ENCODE measurements around the gene DSCAML1. TPM values are rescaled to one million over a fixed set of nuclear protein-coding genes. Genes with fewer than 3 reads are reported as not detected.

Gene DSCAML1
- total RNA-seq, 1 experiment from 2014 or later: not detected

GRCh38 chr11:117618982-117619355, 178.0 kb downstream of the DSCAML1 start:
- no peak for DNase-seq (ENCODE audit: low read depth)

DNA sequence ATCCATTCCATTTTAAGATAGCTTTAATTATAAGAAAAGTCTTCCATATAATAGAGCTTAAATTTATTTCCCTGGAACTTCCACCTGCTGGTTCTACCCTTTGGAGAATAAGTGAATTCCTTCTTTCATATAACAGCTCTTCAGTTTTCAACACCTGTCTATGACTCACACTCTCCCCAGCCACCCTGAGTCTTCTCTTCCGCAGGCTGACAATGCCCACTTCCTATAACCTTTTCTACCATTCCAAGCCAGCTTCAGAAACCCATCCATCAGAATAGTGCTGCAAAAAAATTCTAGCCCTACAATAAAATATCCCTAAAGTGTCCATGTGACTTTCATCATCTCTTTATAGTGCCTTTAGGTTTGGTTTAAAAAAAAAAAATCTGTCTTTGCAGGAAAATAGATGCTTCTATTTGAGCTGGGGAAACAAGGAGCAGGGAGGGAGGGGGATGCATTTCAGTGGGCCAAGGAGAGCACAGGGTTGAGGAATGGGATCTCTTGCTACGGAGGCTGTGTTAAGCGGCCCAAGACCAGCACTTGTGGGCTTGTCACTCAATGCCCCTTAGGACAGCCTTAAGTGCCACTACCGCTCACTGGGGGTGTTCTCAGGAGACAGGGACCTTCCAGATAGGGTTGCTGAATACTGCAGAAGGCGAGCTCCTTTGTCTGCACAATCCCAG, 178.6 kb downstream of the DSCAML1 start:
- no peak for DNase-seq (ENCODE audit: low read depth)

GRCh38 chr11:117616979-117617378, 180.0 kb downstream of the DSCAML1 start:
- DNase-seq (ENCODE audit: low read depth): no peak

DNA sequence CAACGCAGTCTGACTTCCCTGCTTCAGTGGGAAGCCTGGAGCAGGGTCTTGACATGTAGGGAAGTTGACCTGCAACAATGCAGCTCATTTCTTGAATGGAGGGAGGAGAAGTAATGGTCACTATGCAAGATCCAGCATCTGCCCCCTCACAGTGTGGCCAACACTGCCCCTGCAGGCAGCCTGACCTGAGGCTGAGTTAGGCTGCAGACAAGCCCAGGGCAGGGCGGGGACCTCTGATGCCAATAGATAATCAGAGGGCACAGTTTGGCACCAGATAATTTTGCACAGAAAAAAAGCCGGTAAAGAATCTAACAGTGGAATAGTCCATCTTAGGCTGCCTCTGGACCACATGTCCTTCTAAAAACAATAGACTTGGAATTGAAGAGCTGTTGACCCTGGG, 182.3 kb downstream of the DSCAML1 start:
- DNase-seq (ENCODE audit: low read depth): no peak

- no peak for DNase-seq (ENCODE audit: low read depth)
Observed at GRCh38 chr11:117613521-117613920, 183.5 kb downstream of the DSCAML1 start.

DNA sequence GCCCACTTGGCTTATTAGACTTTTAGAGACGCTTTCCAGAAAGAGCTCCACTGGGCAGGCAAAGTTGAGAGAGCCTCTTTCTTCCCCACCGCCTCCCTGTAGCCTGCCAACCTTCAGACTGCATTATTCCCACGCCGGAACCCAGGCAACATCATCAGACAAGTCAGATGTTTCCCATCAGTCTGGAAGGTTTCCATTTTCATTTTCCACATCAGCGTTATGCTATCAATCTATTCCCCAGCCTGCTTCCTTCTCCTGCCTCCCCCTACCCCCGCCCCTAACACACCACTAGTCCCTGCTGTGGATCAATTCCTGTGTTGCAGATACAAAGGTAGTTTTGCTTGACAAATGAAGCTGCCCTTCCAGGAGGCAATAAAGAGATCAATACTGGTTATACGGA, 184.8 kb downstream of the DSCAML1 start:
- DNase-seq (ENCODE audit: low read depth): no peak

- no peak for DNase-seq (ENCODE audit: low read depth)
Observed at GRCh38 chr11:117610901-117611300, 186.1 kb downstream of the DSCAML1 start.

DNA sequence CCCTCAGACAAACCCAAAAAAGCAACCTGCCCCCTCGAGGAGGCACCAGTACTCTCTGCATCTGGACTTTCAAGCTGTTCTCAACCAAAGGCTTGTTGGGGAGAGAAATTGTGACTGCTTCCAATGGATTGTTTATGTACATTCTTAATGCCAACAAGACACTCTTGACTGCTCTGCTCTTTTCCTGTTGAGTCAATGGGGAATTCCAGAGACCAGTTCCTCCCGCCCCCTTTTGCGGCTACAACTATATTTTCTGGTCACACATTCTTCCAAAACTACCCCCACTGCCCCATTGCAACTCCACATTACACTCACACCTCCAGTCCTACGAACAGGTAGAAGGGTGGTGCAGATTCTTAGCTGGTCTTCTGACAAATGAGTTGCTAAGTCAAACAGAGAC, 187.0 kb downstream of the DSCAML1 start:
- no peak for DNase-seq (ENCODE audit: low read depth)

DNA sequence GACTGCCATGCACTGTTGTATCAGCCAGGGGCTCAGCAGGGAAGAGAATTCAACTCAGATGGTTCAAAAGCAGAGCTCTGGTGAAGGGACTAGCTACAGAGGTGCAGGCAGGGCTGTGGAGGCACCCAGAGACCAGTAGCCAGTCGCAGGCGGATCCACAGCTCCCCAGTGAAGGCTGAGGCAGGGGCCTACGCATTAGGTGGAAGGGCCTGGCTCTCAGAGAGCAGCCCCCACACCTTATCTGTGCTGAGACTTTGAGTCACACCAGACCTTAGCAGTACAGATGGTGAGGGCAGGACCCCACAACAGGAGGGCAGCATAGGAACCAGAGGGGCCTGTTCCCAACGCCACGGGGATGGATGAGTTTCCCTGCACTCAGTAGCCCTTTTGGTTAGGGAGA, 189.6 kb downstream of the DSCAML1 start:
- DNase-seq (ENCODE audit: low read depth): no peak

- DNase-seq (ENCODE audit: low read depth): no peak
Observed at GRCh38 chr11:117606790-117607189, 190.2 kb downstream of the DSCAML1 start.

GRCh38 chr11:117606211-117606610, 190.8 kb downstream of the DSCAML1 start:
- no peak for DNase-seq (ENCODE audit: low read depth)

DNA sequence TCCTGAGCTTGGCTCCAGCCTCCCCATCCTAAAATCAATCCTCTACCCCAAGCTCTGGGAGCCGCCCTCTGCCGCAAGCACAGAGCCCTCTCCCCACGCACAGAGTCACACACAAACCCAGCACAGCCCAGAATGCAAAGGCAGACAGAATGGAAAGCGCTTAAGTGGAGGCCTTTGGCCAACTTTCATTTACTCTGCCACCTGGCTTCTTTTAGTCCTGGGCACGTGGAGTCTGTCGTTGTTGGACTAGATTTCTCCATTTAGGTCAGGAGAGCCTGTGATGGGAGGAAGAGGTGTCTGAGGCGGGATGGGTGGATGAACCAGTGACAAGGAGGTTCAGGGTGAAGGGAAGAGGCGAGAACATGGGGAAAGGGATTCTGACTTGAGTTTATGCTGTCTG, 191.7 kb downstream of the DSCAML1 start:
- DNase-seq (ENCODE audit: low read depth): no peak

DNA sequence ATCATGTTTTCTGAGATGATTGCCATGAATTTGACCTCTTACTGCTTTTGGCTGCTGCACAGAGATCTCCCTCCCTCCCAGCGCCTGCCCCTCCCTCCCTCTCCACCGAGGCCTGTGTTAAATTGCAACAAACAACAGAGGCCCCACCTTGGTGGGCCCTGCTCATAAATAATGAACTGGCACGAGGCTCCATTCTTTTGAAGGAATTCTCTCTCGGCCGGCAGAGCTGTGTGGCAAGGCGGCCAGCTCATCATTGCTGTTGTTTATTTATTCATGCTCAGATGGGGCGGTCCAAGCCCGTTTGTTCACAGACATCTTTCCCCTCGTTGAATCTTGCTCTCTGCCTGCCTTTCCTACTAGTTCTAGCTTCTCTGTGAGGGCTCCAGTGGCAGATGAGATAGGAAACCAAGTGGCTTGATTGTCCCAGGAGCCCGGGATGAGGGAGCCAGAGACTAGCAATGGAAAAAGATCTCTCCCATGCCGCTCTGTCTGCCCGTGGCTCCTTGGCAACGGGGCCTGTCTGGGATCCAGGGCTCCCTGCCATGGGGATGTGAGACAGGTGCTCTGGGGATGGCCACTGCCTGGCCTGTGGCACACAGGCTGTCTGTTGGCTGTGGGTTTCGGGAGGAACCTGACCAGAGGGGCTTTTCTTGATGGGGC, 192.6 kb downstream of the DSCAML1 start:
- no peak for DNase-seq (ENCODE audit: low read depth)

GRCh38 chr11:117603932-117604331, 193.1 kb downstream of the DSCAML1 start:
- no peak for DNase-seq (ENCODE audit: low read depth)

DNA sequence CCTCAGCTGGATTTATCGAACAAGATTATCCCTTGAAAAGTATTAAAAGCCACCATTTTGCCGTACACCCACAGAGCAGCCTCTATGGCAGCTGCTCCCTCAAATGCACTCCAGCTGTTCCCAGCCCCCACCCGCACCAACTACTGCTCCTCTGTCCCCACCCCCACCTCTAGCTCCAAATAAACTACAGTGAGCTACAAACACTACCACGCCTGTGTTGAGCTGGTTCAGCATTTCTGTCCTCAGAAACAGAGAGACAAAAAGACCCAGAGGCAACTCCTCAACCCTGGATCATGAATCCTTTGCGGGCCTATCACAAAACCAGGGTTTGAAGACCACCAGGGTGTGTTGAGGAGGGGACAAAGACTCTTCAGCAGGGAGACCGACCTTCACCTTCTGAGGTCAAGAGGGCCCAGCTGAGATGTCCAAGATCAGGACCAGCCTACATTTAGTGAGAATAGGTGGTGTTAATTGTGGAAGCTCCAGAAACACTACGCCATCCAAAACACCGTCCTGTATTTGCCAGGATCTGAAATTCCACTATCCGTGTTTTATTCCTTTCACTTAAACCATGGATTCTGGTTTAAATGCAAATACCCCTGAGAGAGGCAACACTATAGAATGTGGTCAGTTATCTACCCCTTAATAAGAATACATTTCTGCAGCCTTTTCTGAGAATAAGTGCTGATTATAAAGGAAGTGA, 195.9 kb downstream of the DSCAML1 start:
- DNase-seq (ENCODE audit: low read depth): no peak

- no peak for DNase-seq (ENCODE audit: low read depth)
Observed at GRCh38 chr11:117600234-117600783, 196.7 kb downstream of the DSCAML1 start.

DNA sequence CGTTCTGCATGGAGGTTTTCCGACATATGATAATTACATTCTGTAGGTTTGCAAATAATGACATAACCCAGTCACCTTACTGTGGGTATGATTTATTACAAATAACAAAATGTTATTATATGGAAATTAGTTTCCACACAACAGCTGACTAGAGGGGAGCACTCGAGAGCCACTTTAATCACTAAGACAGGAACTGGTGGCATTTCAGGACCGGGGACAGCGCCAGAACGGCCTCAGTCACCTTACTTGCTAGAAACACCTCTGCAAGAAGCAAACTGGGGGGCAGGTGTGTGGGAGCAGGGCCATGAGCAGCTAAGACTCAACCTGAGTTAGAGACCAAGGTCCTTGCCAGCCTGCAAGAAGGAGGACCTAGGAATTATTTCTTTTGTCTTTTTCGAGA, 199.9 kb downstream of the DSCAML1 start:
- peak; percentile 16 for DNase-seq (ENCODE audit: low read depth)

DNA sequence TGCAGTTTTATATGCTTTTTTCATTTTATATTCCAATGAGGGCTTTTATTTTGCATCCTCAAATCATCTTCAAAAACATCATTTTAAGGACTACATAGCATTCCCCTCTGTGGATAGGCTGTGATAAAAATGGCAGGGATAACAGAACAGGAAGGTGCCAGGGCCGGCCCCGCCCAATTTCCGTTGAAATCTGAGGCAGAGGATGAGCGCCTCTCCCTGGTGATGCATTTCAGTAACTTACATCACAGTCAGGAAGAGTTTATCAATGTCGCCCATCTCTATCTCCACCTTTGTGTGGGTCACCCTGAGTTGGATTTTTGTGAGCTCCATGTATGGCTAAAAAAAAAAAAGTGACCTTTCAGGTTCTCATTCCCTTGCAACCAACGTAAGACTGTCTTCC, 201.6 kb downstream of the DSCAML1 start:
- DNase-seq (ENCODE audit: low read depth): no peak

DNA sequence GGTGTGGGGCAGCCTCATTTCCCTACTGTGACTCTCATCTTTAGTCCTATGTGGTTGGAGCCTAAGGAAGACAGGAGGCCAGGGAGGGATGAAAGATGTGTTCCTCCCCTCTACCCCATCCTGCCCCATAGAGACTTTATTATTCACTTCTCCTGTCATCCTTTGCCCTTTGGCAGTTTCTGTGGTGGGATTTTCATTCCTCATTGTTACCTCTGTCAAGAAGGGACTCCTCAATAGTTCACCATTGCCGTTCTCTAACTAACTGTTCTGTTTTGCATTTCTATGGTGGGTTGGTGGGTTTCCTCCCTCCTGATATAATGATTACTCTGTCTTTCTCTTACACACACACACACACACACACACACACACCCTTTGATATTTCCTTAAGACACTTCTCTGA, 202.3 kb downstream of the DSCAML1 start:
- no peak for DNase-seq (ENCODE audit: low read depth)

DNA sequence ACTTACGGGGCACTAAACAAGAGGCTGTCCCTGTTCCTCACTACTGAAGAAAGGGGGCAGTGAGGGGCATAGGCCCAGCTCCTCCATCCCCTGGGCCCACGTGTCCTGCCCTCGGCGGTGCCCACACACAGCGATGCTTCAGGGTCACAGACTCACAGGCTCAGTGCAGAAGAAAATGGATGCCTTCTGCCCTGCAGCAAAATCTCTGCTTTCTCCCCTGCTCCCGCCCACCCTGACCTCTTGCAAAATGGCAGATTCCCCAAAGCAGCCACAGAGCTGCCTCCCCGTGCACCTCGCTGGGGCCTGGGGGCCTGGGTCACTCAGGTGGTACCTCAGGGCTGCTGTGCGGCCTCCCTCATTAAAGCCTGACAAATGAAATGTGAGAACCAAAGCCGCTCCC, 204.0 kb downstream of the DSCAML1 start:
- DNase-seq (ENCODE audit: low read depth): no peak

GRCh38 chr11:117591316-117592039, 205.5 kb downstream of the DSCAML1 start:
- DNase-seq (ENCODE audit: low read depth): no peak

DNA sequence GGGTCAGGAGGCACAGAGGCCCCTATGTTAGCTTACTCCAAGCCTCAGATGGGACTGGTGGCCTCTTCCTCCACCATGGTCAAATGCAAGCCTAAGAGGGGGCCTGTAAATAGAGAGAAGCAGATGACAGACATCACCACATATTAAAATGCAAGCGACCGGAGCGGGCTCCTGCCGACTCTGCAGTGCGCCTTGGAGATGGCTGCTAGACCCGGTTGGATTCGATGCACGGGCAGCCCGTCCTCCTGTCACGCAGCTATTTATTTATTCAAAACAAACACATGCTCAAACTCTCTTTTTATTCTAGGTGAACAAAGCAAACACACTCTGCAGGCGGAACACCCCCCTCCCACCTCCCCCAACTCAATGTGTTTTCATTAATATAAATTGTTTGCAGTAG, 208.0 kb downstream of the DSCAML1 start:
- no peak for DNase-seq (ENCODE audit: low read depth)
